ENCODE results near the gene SLC1A1.
A peak's percentile ranks its signal among the peaks of the same experiment; 100 is the strongest.

The SLC1A1 gene

DNA sequence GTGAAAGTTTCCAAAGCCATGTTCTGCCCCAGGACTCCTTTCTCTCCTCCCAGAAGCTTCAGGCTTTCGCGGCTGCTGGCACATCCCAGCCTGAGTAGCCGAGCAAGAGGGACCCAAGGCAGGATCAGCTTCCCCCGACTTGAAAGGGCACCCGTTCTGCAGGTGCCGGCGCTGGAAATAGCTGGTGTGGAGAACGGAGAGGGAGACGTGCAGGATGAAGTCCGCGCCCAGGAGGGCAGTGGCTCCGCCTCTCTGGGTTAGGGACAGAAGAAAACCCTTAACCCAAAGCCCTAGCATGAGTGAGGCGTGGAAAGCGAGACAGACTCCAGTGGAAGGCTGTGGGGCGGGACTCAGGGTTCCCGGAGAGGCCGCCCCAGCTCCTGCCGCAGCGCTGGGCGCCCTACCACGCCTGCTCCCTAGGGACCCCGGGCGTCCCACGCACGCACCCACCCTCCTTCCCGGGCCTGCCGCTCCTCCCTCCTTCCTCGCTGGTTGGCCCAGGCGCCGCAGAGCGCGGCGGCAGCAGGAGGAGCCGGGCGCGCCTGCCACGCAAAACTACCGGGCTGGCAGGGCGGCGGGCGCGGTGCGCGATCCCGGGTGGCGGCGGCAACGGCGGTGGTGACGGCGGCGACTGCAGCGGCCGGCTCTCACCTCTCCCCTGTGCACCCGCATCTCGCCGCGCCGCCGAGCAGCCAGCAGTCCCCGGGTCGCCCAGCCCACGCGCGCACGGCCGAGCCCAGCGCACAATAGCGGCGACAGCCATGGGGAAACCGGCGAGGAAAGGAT lies at the start of gene SLC1A1:
Gene SLC1A1 (plus strand): TSS at position 550 of the 786 bp plus-strand sequence. CDS start 212 bp downstream, at position 762.
- peak within 1 kb of the TSS; percentile 78 for H3K27ac ChIP-seq

GRCh38 chr9:4442806-4443205 lies 47.5 kb upstream of the SLC1A1 start:
- no peak for TF ChIP-seq CTCF (conservative IDR thresholded peaks at IDR 0.05)

More for the DNA sequence above, at the start of gene SLC1A1:
- no peak for TF ChIP-seq CTCF (conservative IDR thresholded peaks at IDR 0.05)

DNA sequence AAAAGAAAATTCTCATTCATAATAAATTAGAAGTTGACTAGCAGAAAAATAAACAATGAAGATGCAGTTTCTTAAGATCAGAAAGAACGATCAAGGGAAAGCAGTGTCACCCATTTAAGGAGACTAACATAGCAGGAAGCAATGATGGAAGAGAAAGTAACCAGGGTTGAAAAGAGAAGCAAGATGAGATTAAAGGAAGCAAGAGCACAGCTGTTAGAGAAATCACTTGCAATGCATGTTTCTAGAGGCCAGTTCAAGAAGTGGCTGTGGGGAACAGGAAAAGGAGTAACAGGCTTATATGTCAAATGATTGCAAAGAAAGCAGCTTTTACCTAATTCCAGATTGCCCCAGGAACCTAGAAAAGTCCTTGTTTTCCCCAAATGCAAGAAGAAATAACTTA lies 46.8 kb upstream of the SLC1A1 start:
- TF ChIP-seq CTCF (conservative IDR thresholded peaks at IDR 0.05): no peak
- no peak overlapping the region for H3K27ac ChIP-seq

More at GRCh38 chr9:4442806-4443205, 47.5 kb upstream of the SLC1A1 start:
- H3K27ac ChIP-seq: no peak overlapping the region

- no peak for TF ChIP-seq CTCF (conservative IDR thresholded peaks at IDR 0.05)
- no peak overlapping the region for H3K27ac ChIP-seq
These were observed 28.8 kb upstream of the SLC1A1 start for GRCh38 chr9:4461437-4461836.

DNA sequence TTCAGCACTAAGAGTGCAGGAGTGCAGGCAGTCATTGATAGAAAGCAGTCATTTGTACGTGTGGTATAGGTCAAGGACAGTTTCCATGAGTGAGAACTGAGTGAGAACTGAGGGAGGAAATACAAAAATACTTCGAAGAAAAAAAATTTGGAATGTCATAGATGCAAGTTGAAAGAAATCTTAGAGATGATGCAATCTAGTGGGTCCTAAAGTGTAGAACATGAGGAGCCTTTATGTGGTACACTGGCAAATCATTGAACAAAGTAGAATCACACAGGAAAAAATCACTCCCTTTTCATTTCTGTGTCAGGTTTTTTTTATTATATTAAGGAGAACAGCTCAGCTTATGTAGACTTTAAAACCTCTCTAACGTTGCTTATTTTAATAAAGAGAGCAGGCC lies 26.4 kb upstream of the SLC1A1 start:
- no peak overlapping the region for H3K27ac ChIP-seq
- TF ChIP-seq CTCF (conservative IDR thresholded peaks at IDR 0.05): no peak

DNA sequence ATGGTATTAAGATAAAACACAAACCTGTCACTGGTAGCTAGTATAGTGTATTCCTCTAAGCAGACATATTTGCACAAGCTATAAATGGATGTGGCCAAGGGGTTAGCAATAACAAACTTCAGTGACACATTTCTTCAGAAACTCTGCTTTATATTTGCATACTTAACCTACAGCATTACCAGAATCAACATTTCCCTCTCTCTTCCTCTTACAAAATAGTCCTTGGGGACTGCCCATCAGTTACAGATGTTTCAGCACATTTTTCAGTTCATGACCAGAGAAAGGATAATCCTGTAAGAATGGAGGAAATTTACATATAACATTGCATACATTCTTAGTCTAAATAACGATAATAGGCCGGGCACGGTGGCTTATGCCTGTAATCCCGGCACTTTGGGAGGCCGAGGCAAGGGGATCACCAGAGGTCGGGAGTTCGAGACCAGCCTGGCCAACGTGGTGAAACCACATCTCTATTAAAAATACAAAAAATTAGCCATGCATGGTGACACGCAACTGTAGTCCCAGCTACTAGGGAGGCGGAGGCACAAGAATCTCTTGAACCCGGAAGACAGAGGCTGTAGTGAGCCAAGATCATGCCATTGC lies 25.3 kb upstream of the SLC1A1 start:
- TF ChIP-seq CTCF (conservative IDR thresholded peaks at IDR 0.05): no peak
- H3K27ac ChIP-seq: no peak overlapping the region

- TF ChIP-seq CTCF (conservative IDR thresholded peaks at IDR 0.05): no peak
- no peak overlapping the region for H3K27ac ChIP-seq
These were observed 24.4 kb upstream of the SLC1A1 start for GRCh38 chr9:4465910-4466309.
